Measurements from ENCODE around the gene SCTR. TPM values are rescaled to one million over a fixed set of nuclear protein-coding genes. Genes with fewer than 3 reads are reported as not detected.
A peak's percentile ranks its signal among the peaks of the same experiment; 100 is the strongest.

The SCTR gene
- total and polyA plus RNA-seq, 2 of the 13 experiments (the other 11 are each of a cell fraction or from before 2014, with no cell fraction given): not detected

DNA sequence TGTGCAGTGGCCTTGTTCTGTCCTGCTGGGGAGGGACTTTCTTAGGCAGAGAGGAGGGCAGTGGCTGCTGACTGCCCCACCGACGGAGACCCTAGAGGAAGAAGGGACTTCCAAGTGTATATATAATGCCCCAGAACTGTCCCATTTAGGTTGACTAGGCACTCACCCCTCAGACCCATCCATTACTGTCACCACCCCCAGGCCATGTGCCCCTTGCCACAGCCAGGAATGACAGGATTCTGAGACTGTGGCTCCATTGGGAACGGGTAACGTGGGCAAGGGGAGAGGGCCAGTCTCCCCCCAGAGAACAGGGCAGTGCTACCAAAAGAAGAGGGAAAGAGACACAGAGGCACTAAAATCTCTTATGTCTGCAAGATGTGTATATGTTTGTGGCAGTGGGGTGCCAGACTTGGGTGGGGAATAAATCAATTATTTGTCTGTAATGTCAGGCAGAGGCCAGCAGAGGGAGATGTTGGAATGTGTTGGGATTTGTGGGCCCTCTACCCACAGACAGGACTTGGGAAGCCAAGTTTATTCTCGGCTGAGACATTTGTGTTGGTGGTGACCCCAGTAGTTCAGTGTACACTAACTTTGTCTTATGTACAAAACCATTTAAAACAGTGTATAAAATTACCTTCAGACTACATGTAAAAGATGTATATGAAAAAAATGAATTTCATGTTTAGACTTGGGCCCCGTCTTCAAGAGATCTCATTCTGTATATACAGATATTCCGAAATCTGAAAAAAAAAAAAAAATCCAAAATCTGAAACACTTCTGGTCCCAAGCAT lies 116.7 kb downstream of the SCTR start (continued):
- TF ChIP-seq ZNF251 (CRISPR knock-in tag; IDR thresholded peaks at IDR 0.05): no peak
- 0 out of 2 replicates have a peak, but pooled peaks have one; percentile 16 for TF ChIP-seq ZNF274 (CRISPR knock-in tag; IDR thresholded peaks at IDR 0.05)
- TF ChIP-seq BRCA1 (CRISPR knock-in tag; IDR thresholded peaks at IDR 0.05): no peak
- TF ChIP-seq, protein P1, sequence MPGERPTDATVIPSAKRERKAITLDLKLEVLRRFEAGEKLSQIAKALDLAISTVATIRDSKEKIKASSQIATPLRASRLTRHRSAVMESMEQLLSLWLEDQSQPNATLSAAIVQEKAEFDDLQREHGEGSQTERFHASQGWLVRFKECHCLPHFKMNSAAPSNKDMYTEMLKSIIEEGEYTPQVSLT (CRISPR knock-in tag; IDR thresholded peaks at IDR 0.05; ENCODE audit: borderline replicate concordance, low read depth): no peak
- TF ChIP-seq KDM5B (CRISPR knock-in tag; IDR thresholded peaks at IDR 0.05; ENCODE audit: borderline replicate concordance): no peak
- no peak for TF ChIP-seq MTA3 (CRISPR knock-in tag; IDR thresholded peaks at IDR 0.05)
- TF ChIP-seq SCMH1 (CRISPR knock-in tag; IDR thresholded peaks at IDR 0.05; ENCODE audit: borderline replicate concordance): no peak
- no peak for TF ChIP-seq ZNF430 (CRISPR knock-in tag; IDR thresholded peaks at IDR 0.05)
- TF ChIP-seq MYPOP (CRISPR knock-in tag; IDR thresholded peaks at IDR 0.05): 0 out of 2 replicates have a peak, but pooled peaks have one; percentile 44
- peak; percentile 22 for TF ChIP-seq ZNF18 (CRISPR knock-in tag; IDR thresholded peaks at IDR 0.05; ENCODE audit: insufficient replicate concordance)
- no peak; the same call in 1 of the 2 replicates for TF ChIP-seq TARDBP (CRISPR knock-in tag; IDR thresholded peaks at IDR 0.05)
- no peak for TF ChIP-seq ZNF660 (CRISPR knock-in tag; IDR thresholded peaks at IDR 0.05; ENCODE audit: borderline replicate concordance, low read depth)
- no peak for TF ChIP-seq PCBP2 (optimal IDR thresholded peaks at IDR 0.05; ENCODE audit: low read depth, low read length, poor library complexity, severe bottlenecking)
- TF ChIP-seq, protein P2, sequence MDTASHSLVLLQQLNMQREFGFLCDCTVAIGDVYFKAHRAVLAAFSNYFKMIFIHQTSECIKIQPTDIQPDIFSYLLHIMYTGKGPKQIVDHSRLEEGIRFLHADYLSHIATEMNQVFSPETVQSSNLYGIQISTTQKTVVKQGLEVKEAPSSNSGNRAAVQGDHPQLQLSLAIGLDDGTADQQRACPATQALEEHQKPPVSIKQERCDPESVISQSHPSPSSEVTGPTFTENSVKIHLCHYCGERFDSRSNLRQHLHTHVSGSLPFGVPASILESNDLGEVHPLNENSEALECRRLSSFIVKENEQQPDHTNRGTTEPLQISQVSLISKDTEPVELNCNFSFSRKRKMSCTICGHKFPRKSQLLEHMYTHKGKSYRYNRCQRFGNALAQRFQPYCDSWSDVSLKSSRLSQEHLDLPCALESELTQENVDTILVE (CRISPR knock-in tag; IDR thresholded peaks at IDR 0.05): no peak; the same call in 1 of the 2 replicates
- TF ChIP-seq ZNF414 (CRISPR knock-in tag; IDR thresholded peaks at IDR 0.05): no peak
- TF ChIP-seq, protein P3, sequence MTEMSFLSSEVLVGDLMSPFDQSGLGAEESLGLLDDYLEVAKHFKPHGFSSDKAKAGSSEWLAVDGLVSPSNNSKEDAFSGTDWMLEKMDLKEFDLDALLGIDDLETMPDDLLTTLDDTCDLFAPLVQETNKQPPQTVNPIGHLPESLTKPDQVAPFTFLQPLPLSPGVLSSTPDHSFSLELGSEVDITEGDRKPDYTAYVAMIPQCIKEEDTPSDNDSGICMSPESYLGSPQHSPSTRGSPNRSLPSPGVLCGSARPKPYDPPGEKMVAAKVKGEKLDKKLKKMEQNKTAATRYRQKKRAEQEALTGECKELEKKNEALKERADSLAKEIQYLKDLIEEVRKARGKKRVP (CRISPR knock-in tag; IDR thresholded peaks at IDR 0.05): peak in 1 of 2 experiments; percentile 30; a peak in 1 of 4 replicates
- peak; percentile 4 for TF ChIP-seq ASH2L (IDR thresholded peaks at IDR 0.05; ENCODE audit: insufficient read length, low read depth, low read length)
- no peak for TF ChIP-seq NR2C2 (CRISPR knock-in tag; IDR thresholded peaks at IDR 0.05; ENCODE audit: borderline replicate concordance)
- TF ChIP-seq MAZ (IDR thresholded peaks at IDR 0.05; ENCODE audit: borderline replicate concordance, low read depth, low read length): no peak
- peak; percentile 49; the same call in 1 of the 2 replicates for TF ChIP-seq MAZ (CRISPR knock-in tag; IDR thresholded peaks at IDR 0.05; ENCODE audit: low read depth)
- TF ChIP-seq ZNF225 (CRISPR knock-in tag; IDR thresholded peaks at IDR 0.05): no peak
- TF ChIP-seq XRCC5 (optimal IDR thresholded peaks at IDR 0.05; ENCODE audit: low read length): peak; percentile 11
- TF ChIP-seq HMG20B (CRISPR knock-in tag; conservative IDR thresholded peaks at IDR 0.05): no peak
